CD4-positive, alpha-beta T cell (primary cell): ENCODE measurements around the gene LIMK2. TPM values are rescaled to one million over a fixed set of nuclear protein-coding genes. Genes with fewer than 3 reads are reported as not detected.

Experiments used
- ATAC-seq: fragments of 200-7000 bp; cut with Tn5 transposase; one replicate; pipeline ENCODE4 v1.10.0; 2022; ENCODE audit warnings: mild to moderate bottlenecking; ENCODE audit not compliant: poor library complexity
- CTCF ChIA-PET: fragments of 350-600 bp; sonication (Branson Sonifier 250); formaldehyde crosslinking; loops from one replicate; lab custom pipeline; 2021; ENCODE audit warnings: antibody characterized with exemption, inconsistent platforms; lab: Charles Lee
- POLR2A ChIA-PET: fragments of 350-600 bp; sonication (Branson Sonifier 250); formaldehyde crosslinking; loops from one replicate; lab custom pipeline; 2021; ENCODE audit warnings: antibody characterized with exemption, inconsistent platforms; lab: Charles Lee
- DNase-seq, 14 experiments: peaks; one replicate each; pipeline ENCODE4 v3.0.0-alpha.2; 2013 to 2020; ENCODE audit warnings: mixed read lengths in 2 of 14
- H3K27ac ChIP-seq, 2 donors: one replicate each; pipeline versions ENCODE4 v1.5.1 to v1.7.0; 2013; ENCODE audit warnings: low read length in 2 of 2, low read depth in 1 of 2, mild to moderate bottlenecking in 1 of 2
- H3K27me3 ChIP-seq, 2 experiments: 1 replicate in 1 of 2; 2 replicates in 1 of 2; pipeline versions ENCODE4 v1.6.1 to v1.7.0; 2013; ENCODE audit warnings: low read length in 2 of 2, control low read depth in 1 of 2, mild to moderate bottlenecking in 1 of 2, moderate library complexity in 1 of 2; ENCODE audit not compliant: insufficient read depth in 2 of 2, control insufficient read depth in 1 of 2
- H3K36me3 ChIP-seq: one replicate; pipeline ENCODE4 v1.6.1; 2013; ENCODE audit warnings: low read length, control low read depth; ENCODE audit not compliant: insufficient read depth
- H3K4me1 ChIP-seq: one replicate; pipeline ENCODE4 v1.6.1; 2013; ENCODE audit warnings: low read length, control low read depth; ENCODE audit not compliant: insufficient read depth
- H3K4me3 ChIP-seq: one replicate; pipeline ENCODE4 v1.5.1; 2013; ENCODE audit warnings: mild to moderate bottlenecking, low read length, moderate library complexity
- H3K9me3 ChIP-seq, 2 experiments: 1 replicate in 1 of 2; 2 replicates in 1 of 2; pipeline versions ENCODE4 v1.6.1 to v1.7.0; 2013; ENCODE audit warnings: low read length in 2 of 2, mild to moderate bottlenecking in 2 of 2, control low read depth in 1 of 2, moderate library complexity in 1 of 2; ENCODE audit not compliant: control insufficient read depth in 1 of 2, insufficient read depth in 1 of 2
- H3K27ac Mint-ChIP-seq: one replicate; pipeline ENCODE4 v1.8.0; 2020; ENCODE audit warnings: mixed read lengths
- H3K27me3 Mint-ChIP-seq: one replicate; pipeline ENCODE4 v1.8.0; 2021; ENCODE audit warnings: mixed read lengths
- H3K36me3 Mint-ChIP-seq: one replicate; pipeline ENCODE4 v1.8.0; 2021; ENCODE audit warnings: low read depth, mixed read lengths
- H3K4me1 Mint-ChIP-seq: one replicate; pipeline ENCODE4 v1.8.0; 2021; ENCODE audit warnings: low read depth, mixed read lengths
- H3K4me3 Mint-ChIP-seq: one replicate; pipeline ENCODE4 v1.8.0; 2020; ENCODE audit warnings: mild to moderate bottlenecking, mixed read lengths
- H3K9me3 Mint-ChIP-seq: one replicate; pipeline ENCODE4 v1.8.0; 2020; ENCODE audit warnings: mixed read lengths
- intact Hi-C, 2 experiments: fragments of 100-400 bp; cut with DNase I in 1 of 2; cut with micrococcal nuclease in 1 of 2; formaldehyde crosslinking; loops; one replicate each; pipeline versions ENCODE4 v1.15.1 to v1.9.0; 2023 to 2025; cut with DNase I, micrococcal nuclease
- total RNA-seq, 174 experiments: library from RNA in 2 of 174; stranded (reverse) in 2 of 174; gene quantifications; one replicate each; pipeline ENCODE4 v1.2.3 and lab custom pipeline; 2021 to 2026
- TF ChIP-seq, protein P1 (sequence below): fragments of 200-600 bp; IDR thresholded peaks from one replicate; pipeline ENCODE4 v1.8.0; 2022; ENCODE audit warnings: antibody characterized with exemption, mild to moderate bottlenecking

The LIMK2 gene
- total RNA-seq, 2 experiments from 2014 or later, result 13.1 to 14.6 TPM

- Histone ChIP-seq H3K4me3 (no peak overlapping the region), H3K4me1 (no peaks in the 10 kb centered on the region), H3K27me3 (no peaks in the 10 kb centered on the region), H3K27ac (no peak overlapping the region), H3K36me3 (peaks cover 57% of the 10 kb centered on the region), H3K9me3 (no peaks in the 10 kb centered on the region)
- ATAC-seq (no peak), DNase-seq (no peak)
- Mint-ChIP-seq H3K4me3 (no peak overlapping the region), H3K4me1 (peaks cover 16% of the 10 kb centered on the region), H3K9me3 (no peaks in the 10 kb centered on the region), H3K36me3 (peaks cover 63% of the 10 kb centered on the region), H3K27me3 (no peaks in the 10 kb centered on the region), H3K27ac (no peak overlapping the region)
- TF ChIP-seq, protein P1, sequence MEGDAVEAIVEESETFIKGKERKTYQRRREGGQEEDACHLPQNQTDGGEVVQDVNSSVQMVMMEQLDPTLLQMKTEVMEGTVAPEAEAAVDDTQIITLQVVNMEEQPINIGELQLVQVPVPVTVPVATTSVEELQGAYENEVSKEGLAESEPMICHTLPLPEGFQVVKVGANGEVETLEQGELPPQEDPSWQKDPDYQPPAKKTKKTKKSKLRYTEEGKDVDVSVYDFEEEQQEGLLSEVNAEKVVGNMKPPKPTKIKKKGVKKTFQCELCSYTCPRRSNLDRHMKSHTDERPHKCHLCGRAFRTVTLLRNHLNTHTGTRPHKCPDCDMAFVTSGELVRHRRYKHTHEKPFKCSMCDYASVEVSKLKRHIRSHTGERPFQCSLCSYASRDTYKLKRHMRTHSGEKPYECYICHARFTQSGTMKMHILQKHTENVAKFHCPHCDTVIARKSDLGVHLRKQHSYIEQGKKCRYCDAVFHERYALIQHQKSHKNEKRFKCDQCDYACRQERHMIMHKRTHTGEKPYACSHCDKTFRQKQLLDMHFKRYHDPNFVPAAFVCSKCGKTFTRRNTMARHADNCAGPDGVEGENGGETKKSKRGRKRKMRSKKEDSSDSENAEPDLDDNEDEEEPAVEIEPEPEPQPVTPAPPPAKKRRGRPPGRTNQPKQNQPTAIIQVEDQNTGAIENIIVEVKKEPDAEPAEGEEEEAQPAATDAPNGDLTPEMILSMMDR, result no peak
- intact Hi-C loops, result no loop called here
- ChIA-PET CTCF (no interaction called here), POLR2A (no interaction called here)
Measured at GRCh38 chr22:31260474-31260856, 48.4 kb downstream of the LIMK2 start.

- no peaks in the 10 kb centered on the region for H3K9me3 Mint-ChIP-seq
- H3K4me1 Mint-ChIP-seq, result peaks cover 12% of the 10 kb centered on the region
- peaks cover 81% of the 10 kb centered on the region for H3K36me3 Mint-ChIP-seq
- ChIA-PET CTCF (no interaction called here), POLR2A (interaction anchor here (0.7 kb wide), 1 partner anchor 16 kb away, joined by 6 read pairs; no protein-coding TSS in a partner anchor)
- TF ChIP-seq, protein P1, result no peak
- Histone ChIP-seq H3K4me3 (no peak overlapping the region), H3K27me3 (no peaks in the 10 kb centered on the region), H3K27ac (no peak overlapping the region), H3K36me3 (peaks cover 76% of the 10 kb centered on the region), H3K4me1 (no peaks in the 10 kb centered on the region), H3K9me3 (no peaks in the 10 kb centered on the region)
- H3K27me3 Mint-ChIP-seq, result no peaks in the 10 kb centered on the region
- intact Hi-C loops, result no loop called here
- H3K4me3 Mint-ChIP-seq, result no peak overlapping the region
- DNase-seq, result no peak
- ATAC-seq, result no peak
- no peak overlapping the region for H3K27ac Mint-ChIP-seq
Measured at GRCh38 chr22:31262312-31263133, 50.4 kb downstream of the LIMK2 start.

- Mint-ChIP-seq H3K4me3 (no peak overlapping the region), H3K4me1 (peaks cover 11% of the 10 kb centered on the region), H3K27ac (no peak overlapping the region), H3K36me3 (peaks cover 85% of the 10 kb centered on the region), H3K27me3 (no peaks in the 10 kb centered on the region), H3K9me3 (no peaks in the 10 kb centered on the region)
- CTCF ChIA-PET, result interaction anchor here (0.9 kb wide), 1 partner anchor 9 kb away, joined by 3 read pairs; no protein-coding TSS in a partner anchor
- Histone ChIP-seq H3K9me3 (no peaks in the 10 kb centered on the region), H3K4me3 (no peak overlapping the region), H3K27ac (no peak overlapping the region), H3K36me3 (peaks cover 78% of the 10 kb centered on the region), H3K4me1 (no peaks in the 10 kb centered on the region), H3K27me3 (no peaks in the 10 kb centered on the region)
- ATAC-seq, result no peak
- TF ChIP-seq, protein P1, result no peak
- intact Hi-C loops, result no loop called here
- DNase-seq, result no peak
- POLR2A ChIA-PET, result no interaction called here
Measured at GRCh38 chr22:31263896-31264640, 52.0 kb downstream of the LIMK2 start.
